Heart left ventricle (tissue), 16 donors: ENCODE data around the gene HMCN2. TPM values are rescaled to one million over a fixed set of nuclear protein-coding genes. Genes with fewer than 3 reads are reported as not detected.

Experiments
- ATAC-seq, 4 donors: fragments of 200-7000 bp; cut with Tn5 transposase; one replicate each; pipeline ENCODE4 v1.9.1; 2020 to 2022; ENCODE audit warnings: moderate library complexity in 4 of 4, mild to moderate bottlenecking in 3 of 4, moderate number of reproducible peaks in 1 of 4
- DNase-seq, 5 donors: peaks; one replicate each; pipeline ENCODE4 v3.0.0-alpha.2; 2020
- H3K27ac ChIP-seq, 12 donors: fragments of 200-600 bp; sonication (generic) in 4 of 12; one replicate each; pipeline versions ENCODE4 v1.5.0 to v1.8.0; 2016 to 2022; ENCODE audit warnings: mild to moderate bottlenecking in 2 of 12
- H3K27me3 ChIP-seq, 9 donors: fragments of 200-600 bp; sonication (generic) in 2 of 9; one replicate each; pipeline versions ENCODE4 v1.5.1 to v1.8.0; 2016 to 2022; ENCODE audit warnings: mild to moderate bottlenecking in 3 of 9
- H3K36me3 ChIP-seq, 9 donors: fragments of 200-600 bp; sonication (generic) in 2 of 9; one replicate each; pipeline versions ENCODE4 v1.5.0 to v1.8.0; 2018 to 2022; ENCODE audit warnings: mild to moderate bottlenecking in 2 of 9
- H3K4me1 ChIP-seq, 12 donors: fragments of 200-600 bp; sonication (generic) in 4 of 12; one replicate each; pipeline versions ENCODE4 v1.5.0 to v1.8.0; 2016 to 2022; ENCODE audit warnings: mild to moderate bottlenecking in 3 of 12
- H3K4me3 ChIP-seq, 12 donors: fragments of 200-600 bp; sonication (generic) in 4 of 12; one replicate each; pipeline versions ENCODE4 v1.5.0 to v1.8.0; 2017 to 2022; ENCODE audit warnings: mild to moderate bottlenecking in 9 of 12, moderate library complexity in 4 of 12
- H3K9me3 ChIP-seq, 12 donors: fragments of 200-600 bp; sonication (generic) in 4 of 12; one replicate each; pipeline versions ENCODE4 v1.5.0 to v1.8.0; 2016 to 2022; ENCODE audit warnings: mild to moderate bottlenecking in 1 of 12
- CTCF ChIP-seq, 12 donors: fragments of 200-600 bp; sonication (generic) in 4 of 12; IDR thresholded peaks; one replicate each; pipeline versions ENCODE4 v1.5.0 to v1.8.0; 2018 to 2022; ENCODE audit warnings: antibody characterized with exemption in 12 of 12, mild to moderate bottlenecking in 5 of 12
- POLR2A ChIP-seq, 2 donors: fragments of 450-650 bp; IDR thresholded peaks; one replicate each; pipeline ENCODE4 v1.6.1; 2017; ENCODE audit warnings: antibody characterized with exemption in 2 of 2, mild to moderate bottlenecking in 2 of 2, moderate library complexity in 2 of 2
- WGBS, 4 donors: extraction: QIAGEN DNeasy Blood & Tissue Kit in 2 of 4; methylation state at CpG; one replicate each; pipeline versions ENCODE4 v1.1.5 to v1.1.7; 2013 to 2018; 5-methylcytosine and 5-hydroxymethylcytosine counted together
- intact Hi-C, 10 donors: fragments of 100-400 bp; cut with DNase I; formaldehyde crosslinking; loops; one replicate each; pipeline versions ENCODE4 v1.11.1 to v1.14.2; 2022
- polyA plus RNA-seq, 2 donors: library from polyadenylated mRNA; stranded (reverse); fragments of 200-250 nt; gene quantifications; one replicate each; pipeline ENCODE4 v1.2.3, GENCODE V29; 2013
- total RNA-seq, 9 donors: library from RNA; depleted of rRNA in 2 of 9; stranded (reverse); fragments of >200 nt in 2 of 9; fragmentation: NEBNext Ultra II Directional in 3 of 9; extraction: Animal tissue kit (Norgen Biotek cat#: 25700) in 3 of 9; gene quantifications; one replicate each; pipeline versions ENCODE4 v1.1.0 to v1.2.4, GENCODE V29; 2016 to 2023
- donor health status: ischemic (EF 13 %, LVEDD 7.1; RV severe dilation, severe dysfunction).
- donor health status: healthy with polysubstance abuse.
- donor health status: DM: no; HTN: yes; CAD: no.
- donor health status: DM: no; HTN: no; CAD: no.
- donor health status: ischemic (EF 25% LVEDD 6.9; RV normal size, moderate dysfunction).
- donor health status: ischemic (EF 25% LVEDD 5.7; RV mildly dilated, moderate dysfunction).
- donor health status: healthy.
- donor health status: DM: yes; HTN: yes; CAD: no.
- donor health status: ischemic (EF 35%, LVEDD 5.7; RV mildly dilated, moderate dysfunction).
- donor health status: nonischemic (EF 11% LVEDD 7.7; RV severe dilation, severe dysfunction).
- donor health status: DM: yes; HTN: yes; CAD: no.
- donor health status: PGD.
- donor health status: ischemic (EF 29% LVEDD 5.4; RV normal size, mild dysfunction).
- donor health status: nonischemic (EF 23%, LVEDD 6.1; RV moderate dilation, normal function).

HMCN2 gene
- total and polyA plus RNA-seq, 11 donors: 2.3 to 10.4 (median 4.3) TPM

GRCh38 chr9:130362691-130363090 is 97.1 kb downstream of the HMCN2 start:
- TF ChIP-seq POLR2A (IDR thresholded peaks at IDR 0.05) (no peak), CTCF (IDR thresholded peaks at IDR 0.05) (no peak)
- Histone ChIP-seq H3K4me1 (no peaks in the 10 kb centered on the region), H3K9me3 (no peaks in the 10 kb centered on the region), H3K36me3 (peaks cover 0 to 8% (median 0%) of the 10 kb centered on the region in 9 donors), H3K4me3 (no peak overlapping the region), H3K27me3 (no peaks in the 10 kb centered on the region), H3K27ac (no peak overlapping the region)
- WGBS, 4 donors: 88 to 95% (median 94%) methylated on average over 8 to 13 of the region's 13 CpGs
- intact Hi-C loops: no loop called here
- DNase-seq (no peak), ATAC-seq (no peak)

GRCh38 chr9:130363755-130364404 is 98.3 kb downstream of the HMCN2 start:
- no peaks in the 10 kb centered on the region for H3K27me3 ChIP-seq
- TF ChIP-seq CTCF (IDR thresholded peaks at IDR 0.05): no peak
- TF ChIP-seq POLR2A (IDR thresholded peaks at IDR 0.05): no peak
- H3K9me3 ChIP-seq: no peaks in the 10 kb centered on the region
- ATAC-seq (no peak), DNase-seq (no peak)
- 82 to 89% (median 84%) methylated on average over 9 of the region's 9 CpGs for WGBS, 4 donors
- H3K27ac ChIP-seq: no peak overlapping the region
- peaks cover 0 to 5% (median 0%) of the 10 kb centered on the region in 9 donors for H3K36me3 ChIP-seq
- no peak overlapping the region for H3K4me3 ChIP-seq
- H3K4me1 ChIP-seq: no peaks in the 10 kb centered on the region
- intact Hi-C loops: no loop called here

GRCh38 chr9:130364619-130365322 is 99.2 kb downstream of the HMCN2 start:
- Histone ChIP-seq H3K27ac (no peak overlapping the region), H3K36me3 (peaks cover 0 to 5% (median 0%) of the 10 kb centered on the region in 9 donors), H3K4me1 (no peaks in the 10 kb centered on the region), H3K27me3 (no peaks in the 10 kb centered on the region), H3K9me3 (no peaks in the 10 kb centered on the region), H3K4me3 (no peak overlapping the region)
- no peak for DNase-seq
- intact Hi-C loops: no loop called here
- TF ChIP-seq POLR2A (IDR thresholded peaks at IDR 0.05): no peak
- 75 to 86% (median 79%) methylated on average over 6 to 13 of the region's 13 CpGs for WGBS, 4 donors
- peak in 1 of 4 donors; percentile 10 for ATAC-seq

- Histone ChIP-seq H3K27me3 (no peaks in the 10 kb centered on the region), H3K4me3 (no peak overlapping the region), H3K27ac (no peak overlapping the region), H3K36me3 (peaks cover 0 to 5% (median 0%) of the 10 kb centered on the region in 9 donors), H3K4me1 (no peaks in the 10 kb centered on the region), H3K9me3 (no peaks in the 10 kb centered on the region)
- 74 to 78% (median 77%) methylated on average over 9 to 10 of the region's 10 CpGs for WGBS, 4 donors
- intact Hi-C loops: no loop called here
- DNase-seq: no peak
- no peak for ATAC-seq
- TF ChIP-seq CTCF (IDR thresholded peaks at IDR 0.05) (no peak), POLR2A (IDR thresholded peaks at IDR 0.05) (no peak)
Measured at GRCh38 chr9:130365323-130365721, 99.8 kb downstream of the HMCN2 start.
